ENCODE results near the gene JMJD7.

GRCh38 chr15:41825572-41826535 is 2.0 kb upstream of the JMJD7 start:
- no peak for TF ChIP-seq CTCF (IDR thresholded peaks at IDR 0.05; ENCODE audit: borderline replicate concordance, extremely low read depth, low read length, poor library complexity, severe bottlenecking)
- TF ChIP-seq EZH2 (IDR thresholded peaks at IDR 0.05; ENCODE audit: borderline replicate concordance, low read depth, low read length, severe bottlenecking) = no peak

All from DND-41 (cell line).